ENCODE results near the gene SDHAF3.

DNA sequence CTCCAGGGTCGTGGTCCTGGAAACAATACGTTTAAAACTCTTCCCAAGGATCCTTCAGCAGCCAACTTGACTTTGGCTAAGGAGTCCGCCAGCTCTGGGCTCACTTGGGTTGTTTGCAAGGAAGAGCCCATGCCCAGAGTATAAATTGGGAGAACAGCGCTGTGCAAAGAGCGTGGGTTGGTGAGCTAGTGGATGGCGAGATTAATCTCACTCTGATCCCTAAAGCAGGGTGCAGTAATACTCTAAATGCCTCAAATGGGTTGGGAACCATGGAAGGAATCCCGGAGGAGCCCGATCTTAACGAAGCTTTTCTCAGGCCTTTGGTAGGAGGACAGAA, 495 bp upstream of the SDHAF3 start:
- TF ChIP-seq, protein P1, sequence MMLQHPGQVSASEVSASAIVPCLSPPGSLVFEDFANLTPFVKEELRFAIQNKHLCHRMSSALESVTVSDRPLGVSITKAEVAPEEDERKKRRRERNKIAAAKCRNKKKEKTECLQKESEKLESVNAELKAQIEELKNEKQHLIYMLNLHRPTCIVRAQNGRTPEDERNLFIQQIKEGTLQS (IDR thresholded peaks at IDR 0.05), result no peak
- TF ChIP-seq, protein P2, sequence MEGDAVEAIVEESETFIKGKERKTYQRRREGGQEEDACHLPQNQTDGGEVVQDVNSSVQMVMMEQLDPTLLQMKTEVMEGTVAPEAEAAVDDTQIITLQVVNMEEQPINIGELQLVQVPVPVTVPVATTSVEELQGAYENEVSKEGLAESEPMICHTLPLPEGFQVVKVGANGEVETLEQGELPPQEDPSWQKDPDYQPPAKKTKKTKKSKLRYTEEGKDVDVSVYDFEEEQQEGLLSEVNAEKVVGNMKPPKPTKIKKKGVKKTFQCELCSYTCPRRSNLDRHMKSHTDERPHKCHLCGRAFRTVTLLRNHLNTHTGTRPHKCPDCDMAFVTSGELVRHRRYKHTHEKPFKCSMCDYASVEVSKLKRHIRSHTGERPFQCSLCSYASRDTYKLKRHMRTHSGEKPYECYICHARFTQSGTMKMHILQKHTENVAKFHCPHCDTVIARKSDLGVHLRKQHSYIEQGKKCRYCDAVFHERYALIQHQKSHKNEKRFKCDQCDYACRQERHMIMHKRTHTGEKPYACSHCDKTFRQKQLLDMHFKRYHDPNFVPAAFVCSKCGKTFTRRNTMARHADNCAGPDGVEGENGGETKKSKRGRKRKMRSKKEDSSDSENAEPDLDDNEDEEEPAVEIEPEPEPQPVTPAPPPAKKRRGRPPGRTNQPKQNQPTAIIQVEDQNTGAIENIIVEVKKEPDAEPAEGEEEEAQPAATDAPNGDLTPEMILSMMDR (IDR thresholded peaks at IDR 0.05 in 2 of 3, conservative IDR thresholded peaks at IDR 0.05 in 1 of 3; ENCODE audit: borderline replicate concordance in 1 of 3, insufficient read depth in 1 of 3, low read depth in 2 of 3, low read length in 2 of 3), result no peak

All from HCT116 (cell line).